HCT116 (cell line): ENCODE measurements around the gene IMMP2L.

Experiments
- CTCF ChIP-seq, 3 experiments: fragments of 200-600 bp in 1 of 3; sonication (generic) in 1 of 3; IDR thresholded peaks in 2 of 3; conservative IDR thresholded peaks in 1 of 3; 2 replicates each; pipeline ENCODE4 v1.5.1; 2012 to 2017; ENCODE audit warnings: low read depth in 2 of 3, low read length in 2 of 3, antibody characterized with exemption in 1 of 3, borderline replicate concordance in 1 of 3, control low read depth in 1 of 3, mild to moderate bottlenecking in 1 of 3, mixed read lengths in 1 of 3, mixed run types in 1 of 3, moderate library complexity in 1 of 3; ENCODE audit not compliant: insufficient read depth in 1 of 3
- EZH2 ChIP-seq: fragments of 200-600 bp; sonication (generic); IDR thresholded peaks from 2 replicates; pipeline ENCODE4 v1.6.1; 2017; ENCODE audit warnings: antibody characterized with exemption, mixed run types
- EZH2phosphoT487 ChIP-seq: fragments of 200-600 bp; IDR thresholded peaks from 2 replicates; pipeline ENCODE4 v1.6.1; 2018; ENCODE audit warnings: antibody characterized with exemption, borderline replicate concordance
- JUND ChIP-seq: IDR thresholded peaks from 2 replicates; pipeline ENCODE4 v1.6.1; 2012
- POLR2A ChIP-seq: IDR thresholded peaks from 2 replicates; pipeline ENCODE4 v1.7.0; 2011; ENCODE audit warnings: borderline replicate concordance; ENCODE audit not compliant: insufficient read depth, insufficient read length; ENCODE audit errors: extremely low read depth
- POLR2AphosphoS5 ChIP-seq: IDR thresholded peaks from 2 replicates; pipeline ENCODE4 v1.6.1; 2011; ENCODE audit warnings: mild to moderate bottlenecking, low read depth, low read length, moderate library complexity
- RAD21 ChIP-seq: IDR thresholded peaks from 2 replicates; pipeline ENCODE4 v1.6.1; 2012; ENCODE audit warnings: low read depth, mild to moderate bottlenecking
- REST ChIP-seq: IDR thresholded peaks from 2 replicates; pipeline ENCODE4 v1.6.1; 2012; ENCODE audit warnings: low read depth
- SIN3A ChIP-seq: IDR thresholded peaks from 2 replicates; pipeline ENCODE4 v1.6.1; 2012; ENCODE audit warnings: low read depth
- SRF ChIP-seq: IDR thresholded peaks from 2 replicates; pipeline ENCODE4 v1.6.1; 2012; ENCODE audit warnings: low read depth
- TCF7L2 ChIP-seq: IDR thresholded peaks from 2 replicates; pipeline ENCODE4 v1.7.0; 2011; ENCODE audit warnings: borderline replicate concordance, inconsistent platforms; ENCODE audit not compliant: insufficient read depth, insufficient read length; ENCODE audit errors: extremely low read depth
- YY1 ChIP-seq: IDR thresholded peaks from 2 replicates; pipeline ENCODE4 v1.6.1; 2011; ENCODE audit warnings: low read length, low read depth, moderate library complexity, mild to moderate bottlenecking; ENCODE audit not compliant: insufficient replicate concordance; ENCODE audit errors: extremely low read depth
- ZNF274 ChIP-seq: fragments of 200-500 bp; sonication (Bioruptor generic); IDR thresholded peaks from 2 replicates; pipeline ENCODE4 v1.6.1; 2014; ENCODE audit warnings: mild to moderate bottlenecking, low read depth, low read length, inconsistent platforms

DNA sequence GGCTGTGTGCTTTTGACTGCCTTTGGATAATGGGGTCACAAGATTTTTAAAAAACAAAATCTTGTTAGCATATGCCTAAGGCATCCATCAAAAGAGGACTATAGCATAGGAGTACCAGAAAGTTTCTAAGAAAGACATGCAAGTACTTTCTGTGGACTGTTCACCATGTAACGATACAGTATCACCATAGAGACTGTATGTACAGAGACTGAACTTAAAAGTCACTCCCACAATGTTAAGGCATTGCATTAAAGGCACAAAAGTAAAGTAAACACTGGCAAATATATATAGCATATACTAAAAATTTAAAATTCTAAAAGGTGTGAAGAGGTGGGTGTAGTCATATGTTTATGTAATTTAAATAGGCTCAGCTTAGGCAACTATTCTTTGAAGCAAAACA lies 190.9 kb downstream of the IMMP2L start:
- TF ChIP-seq JUND (no peak), POLR2A (no peak), CTCF (IDR thresholded peaks at IDR 0.05 in 2 of 3, conservative IDR thresholded peaks at IDR 0.05 in 1 of 3; ENCODE audit: borderline replicate concordance in 1 of 3, insufficient read depth in 1 of 3, low read depth in 2 of 3, low read length in 2 of 3) (no peak), POLR2AphosphoS5 (no peak), TCF7L2 (no peak), RAD21 (no peak), EZH2 (no peak), SRF (no peak), ZNF274 (no peak), REST (no peak), YY1 (no peak), EZH2phosphoT487 (no peak), SIN3A (no peak)
